ENCODE results near the gene ALMS1. TPM values are rescaled to one million over a fixed set of nuclear protein-coding genes. Genes with fewer than 3 reads are reported as not detected.
"Not testable (repeated sequence)": the region's sequence is repeated elsewhere in the genome, so short reads cannot be mapped to it uniquely, and the experiment has no call there.

Gene ALMS1
- 10 to 100 TPM; 32.9 to 41.1 (median 38.6) TPM for polyA plus RNA-seq (ENCODE audit: insufficient read length in 3 of 3)

GRCh38 chr2:73385504-73386341 is at the start of gene ALMS1:
ALMS1 (plus strand) TSS chr2:73385836; CDS start chr2:73385869, 33 bp downstream.
- DNase-seq (ENCODE audit: low read depth in 3 of 3, low spot score in 2 of 3): peak; percentile 63 to 85 (median 73)

GRCh38 chr2:73337828-73338227 is 47.8 kb upstream of the ALMS1 start:
- no peak for DNase-seq (ENCODE audit: low read depth in 3 of 3, low spot score in 2 of 3)

- DNase-seq (ENCODE audit: low read depth in 3 of 3, low spot score in 2 of 3): no peak
Measured at GRCh38 chr2:73339201-73339600, 46.4 kb upstream of the ALMS1 start.

DNA sequence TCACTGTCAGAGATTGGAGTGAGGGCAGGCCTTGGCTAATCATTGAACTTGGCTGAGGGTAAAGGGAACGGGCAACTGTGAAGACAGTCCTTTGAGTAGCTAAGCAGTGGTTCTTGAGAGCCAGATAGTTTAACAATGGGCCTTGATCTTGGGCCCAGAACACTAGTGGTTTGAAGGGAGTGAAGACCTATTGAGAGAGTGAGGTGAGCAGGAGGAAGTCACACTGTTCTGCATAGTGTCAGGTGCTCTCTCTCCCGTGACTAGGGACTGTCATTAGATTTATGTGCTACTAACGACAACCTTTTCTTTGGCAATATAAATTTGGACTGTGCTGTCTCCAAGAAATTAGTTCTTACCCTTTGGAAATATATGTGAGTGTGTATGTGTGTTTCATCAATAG is 44.6 kb upstream of the ALMS1 start:
- DNase-seq (ENCODE audit: low read depth in 3 of 3, low spot score in 2 of 3): no peak

- no peak for DNase-seq (ENCODE audit: low read depth in 3 of 3, low spot score in 2 of 3)
Measured at GRCh38 chr2:73343992-73344391, 41.6 kb upstream of the ALMS1 start.

GRCh38 chr2:73344747-73345146 is 40.9 kb upstream of the ALMS1 start:
- not testable (repeated sequence) for DNase-seq (ENCODE audit: low read depth in 3 of 3, low spot score in 2 of 3)

GRCh38 chr2:73350035-73350691 is 35.5 kb upstream of the ALMS1 start:
- DNase-seq (ENCODE audit: low read depth in 3 of 3, low spot score in 2 of 3): no peak

DNA sequence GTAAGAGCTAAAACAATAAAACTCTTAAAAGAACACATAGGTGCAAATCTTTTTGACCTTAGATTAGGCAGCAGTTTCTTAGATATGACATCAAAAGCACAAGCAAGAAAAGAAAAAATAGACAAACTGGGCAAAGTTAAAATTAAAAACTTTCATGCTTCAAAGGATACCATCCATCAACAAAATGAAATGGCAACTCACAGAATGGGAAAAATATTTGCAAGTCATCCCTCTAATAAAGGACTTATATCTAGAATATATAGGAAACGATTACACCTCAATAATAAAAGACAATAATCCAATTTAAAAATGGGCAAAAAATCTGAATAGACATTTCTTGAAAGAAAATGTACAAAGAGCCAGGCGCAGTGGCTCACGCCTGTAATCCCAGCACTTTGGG is 29.5 kb upstream of the ALMS1 start:
- no peak for DNase-seq (ENCODE audit: low read depth in 3 of 3, low spot score in 2 of 3)

- no peak for DNase-seq (ENCODE audit: low read depth in 3 of 3, low spot score in 2 of 3)
Measured at GRCh38 chr2:73359915-73360697, 25.5 kb upstream of the ALMS1 start.

- DNase-seq (ENCODE audit: low read depth in 3 of 3, low spot score in 2 of 3): no peak
Measured at GRCh38 chr2:73366060-73366459, 19.6 kb upstream of the ALMS1 start.

GRCh38 chr2:73368781-73369180 is 16.9 kb upstream of the ALMS1 start:
- DNase-seq (ENCODE audit: low read depth in 3 of 3, low spot score in 2 of 3): no peak

GRCh38 chr2:73370348-73370747 is 15.3 kb upstream of the ALMS1 start:
- DNase-seq (ENCODE audit: low read depth in 3 of 3, low spot score in 2 of 3): no peak

- DNase-seq (ENCODE audit: low read depth in 3 of 3, low spot score in 2 of 3): no peak
Measured at GRCh38 chr2:73373344-73373743, 12.3 kb upstream of the ALMS1 start.

- no peak for DNase-seq (ENCODE audit: low read depth in 3 of 3, low spot score in 2 of 3)
Measured at GRCh38 chr2:73374269-73374668, 11.4 kb upstream of the ALMS1 start.

GRCh38 chr2:73376681-73377080 is 9.0 kb upstream of the ALMS1 start:
- no peak for DNase-seq (ENCODE audit: low read depth in 3 of 3, low spot score in 2 of 3)

DNA sequence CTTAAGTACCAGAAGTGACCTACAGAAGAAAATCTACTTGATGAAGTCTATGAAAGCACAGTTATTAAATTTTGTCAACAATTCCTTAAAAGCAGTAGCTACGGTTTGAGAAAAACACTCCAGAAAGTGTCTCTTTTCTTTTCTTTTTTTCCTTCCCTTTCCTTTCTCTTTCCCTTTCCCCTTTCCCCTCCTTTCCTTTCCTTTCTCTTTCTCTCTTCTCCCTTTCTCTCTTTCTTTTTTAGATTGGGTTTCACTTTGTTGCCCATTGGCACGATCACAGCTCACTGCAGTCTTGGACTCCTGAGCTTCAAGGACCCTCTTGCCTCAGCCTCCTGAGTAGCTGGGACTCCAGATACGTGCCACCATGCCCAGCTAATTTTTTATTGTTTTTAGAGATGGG is 2.6 kb upstream of the ALMS1 start:
- no peak for DNase-seq (ENCODE audit: low read depth in 3 of 3, low spot score in 2 of 3)

DNA sequence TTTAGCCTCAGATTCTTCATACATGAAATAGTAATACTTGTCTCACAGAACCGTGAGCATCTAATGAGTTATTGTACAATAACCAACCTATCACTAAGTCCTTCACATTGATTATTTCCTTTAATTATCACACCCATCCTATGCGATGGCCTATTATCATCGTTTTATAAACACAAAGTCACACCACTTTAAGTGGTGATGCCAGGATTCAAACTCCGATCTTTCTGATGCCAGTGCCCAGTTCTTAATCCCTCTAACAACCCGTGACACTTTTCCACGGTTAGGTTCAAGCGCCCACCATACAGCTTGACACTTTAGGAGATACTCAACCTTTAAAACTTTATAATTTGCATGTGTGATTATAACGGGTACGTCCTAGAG is 523 bp upstream of the ALMS1 start:
- no peak for DNase-seq (ENCODE audit: low read depth in 3 of 3, low spot score in 2 of 3)

DNA sequence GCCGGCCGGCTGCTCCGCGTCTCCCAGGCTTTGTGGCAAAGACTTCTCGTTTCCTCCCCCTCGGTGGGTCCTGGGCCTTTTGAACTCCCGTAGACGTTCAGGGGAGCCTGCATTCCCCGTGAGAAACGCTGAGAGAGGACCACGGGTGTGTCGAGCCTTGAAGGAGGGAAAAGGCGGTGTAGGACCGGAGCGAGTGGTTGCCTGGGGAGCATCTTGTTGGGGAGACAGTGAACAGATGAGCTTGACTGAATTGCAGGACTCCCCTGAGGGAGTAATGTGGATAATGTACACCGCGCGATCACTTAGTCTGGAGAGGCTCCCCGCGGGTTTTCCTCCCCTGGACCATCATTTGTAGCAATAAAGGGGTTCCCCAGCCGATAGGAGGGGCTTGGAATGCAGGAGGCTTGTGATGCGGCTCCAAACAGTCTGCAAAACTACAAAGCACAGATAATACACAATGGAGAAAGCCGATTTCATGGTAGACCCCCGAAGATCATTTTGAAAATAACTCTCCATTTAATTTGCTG is 769 bp downstream of the ALMS1 start:
- peak in 2 of 3 donors; percentile 4 to 19 for DNase-seq (ENCODE audit: low read depth in 3 of 3, low spot score in 2 of 3)

GRCh38 chr2:73386894-73387636 is 1.4 kb downstream of the ALMS1 start:
- no peak for DNase-seq (ENCODE audit: low read depth in 3 of 3, low spot score in 2 of 3)

DNA sequence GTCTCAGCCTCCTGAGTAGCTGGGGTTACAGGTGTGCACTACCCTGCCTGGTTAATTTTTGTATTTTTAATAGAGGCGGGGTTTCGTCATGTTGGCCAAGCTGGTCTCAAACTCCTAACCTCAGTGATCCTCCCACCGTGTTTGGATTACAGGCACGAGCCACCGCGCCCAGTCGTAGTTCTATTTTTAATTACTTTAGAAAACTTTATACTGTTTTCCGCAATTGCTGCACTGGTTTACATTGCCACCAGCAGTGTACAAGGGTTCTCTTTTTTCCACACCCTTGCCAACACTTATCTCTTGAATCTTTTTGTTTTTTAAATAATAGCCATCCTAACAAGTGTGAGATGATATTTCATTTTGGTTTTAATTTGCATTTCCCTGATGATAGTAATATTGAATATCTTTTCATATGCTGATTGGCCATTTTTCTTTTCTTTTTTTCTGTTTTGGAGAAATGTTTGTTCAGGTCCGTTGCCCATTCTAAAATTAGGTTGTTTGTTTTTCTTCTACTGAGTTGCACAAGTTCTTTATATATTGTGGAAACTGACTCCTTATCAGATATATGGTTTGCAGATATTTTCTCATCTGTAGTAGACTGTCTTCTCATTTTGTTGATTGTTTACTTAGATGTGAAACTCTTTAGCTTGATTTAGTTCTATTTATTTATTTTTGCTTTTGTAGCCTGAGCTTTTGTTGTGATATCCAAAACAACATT is 16.9 kb downstream of the ALMS1 start:
- DNase-seq (ENCODE audit: low read depth in 3 of 3, low spot score in 2 of 3): no peak
